Islet of Langerhans (tissue), 1 donor: ENCODE results near the gene SCAF8.
"Not testable (repeated sequence)": the region's sequence is repeated elsewhere in the genome, so short reads cannot be mapped to it uniquely, and the experiment has no call there.

Experiments used
- FAIRE-seq: peaks from one replicate; lab custom pipeline; 2011; peaks lifted over from hg19 to GRCh38; lab: Jason Lieb, UNC

SCAF8 gene

GRCh38 chr6:154733183-154733625 is at the start of gene SCAF8:
SCAF8 (plus strand) TSS chr6:154733416; CDS start chr6:154733901, 485 bp downstream.
- no peak for FAIRE-seq

- no peak for FAIRE-seq
These were observed 49.3 kb upstream of the SCAF8 start for GRCh38 chr6:154683756-154684523.

- no peak for FAIRE-seq
These were observed 47.1 kb upstream of the SCAF8 start for GRCh38 chr6:154686162-154686561.

GRCh38 chr6:154689493-154690255 is 43.5 kb upstream of the SCAF8 start:
- no peak for FAIRE-seq

GRCh38 chr6:154690857-154691256 is 42.4 kb upstream of the SCAF8 start:
- no peak for FAIRE-seq

GRCh38 chr6:154696661-154697060 is 36.6 kb upstream of the SCAF8 start:
- FAIRE-seq, result no peak

GRCh38 chr6:154703124-154703523 is 30.1 kb upstream of the SCAF8 start:
- no peak for FAIRE-seq

- no peak for FAIRE-seq
These were observed 27.6 kb upstream of the SCAF8 start for GRCh38 chr6:154705471-154706113.

- FAIRE-seq, result no peak
These were observed 26.8 kb upstream of the SCAF8 start for GRCh38 chr6:154706389-154706788.

- no peak for FAIRE-seq
These were observed 23.6 kb upstream of the SCAF8 start for GRCh38 chr6:154709621-154710020.

- no peak for FAIRE-seq
These were observed 22.5 kb upstream of the SCAF8 start for GRCh38 chr6:154710689-154711088.

GRCh38 chr6:154715446-154715845 is 17.8 kb upstream of the SCAF8 start:
- FAIRE-seq, result no peak

GRCh38 chr6:154716350-154716749 is 16.9 kb upstream of the SCAF8 start:
- not testable (repeated sequence) for FAIRE-seq

GRCh38 chr6:154719433-154719832 is 13.8 kb upstream of the SCAF8 start:
- FAIRE-seq, result no peak

GRCh38 chr6:154719854-154720253 is 13.4 kb upstream of the SCAF8 start:
- no peak for FAIRE-seq

- FAIRE-seq, result no peak
These were observed 11.8 kb upstream of the SCAF8 start for GRCh38 chr6:154721460-154721859.

- no peak for FAIRE-seq
These were observed 6.3 kb upstream of the SCAF8 start for GRCh38 chr6:154726887-154727286.

GRCh38 chr6:154731296-154732218 is 1.7 kb upstream of the SCAF8 start:
- no peak for FAIRE-seq

GRCh38 chr6:154732538-154733182 is 556 bp upstream of the SCAF8 start:
- FAIRE-seq, result no peak

- FAIRE-seq, result peak; percentile 36
These were observed 588 bp downstream of the SCAF8 start for GRCh38 chr6:154733626-154734382.
